Esophagus muscularis mucosa (tissue), 4 donors: ENCODE data around the gene LEKR1.

ENCODE experiments used
- EP300 ChIP-seq: sonication (generic); formaldehyde crosslinking; IDR thresholded peaks from one replicate; pipeline ENCODE4 v1.6.1; 2017; ENCODE audit warnings: antibody characterized with exemption
- POLR2A ChIP-seq: fragments of 450-650 bp; IDR thresholded peaks from one replicate; pipeline ENCODE4 v1.6.1; 2017; ENCODE audit warnings: antibody characterized with exemption, moderate library complexity, mild to moderate bottlenecking, low read depth
- POLR2AphosphoS5 ChIP-seq, 2 donors: sonication (generic); formaldehyde crosslinking; IDR thresholded peaks; one replicate each; pipeline ENCODE4 v1.6.1; 2017; ENCODE audit warnings: antibody characterized with exemption in 2 of 2
- TF ChIP-seq, protein P1 (sequence below), 3 experiments: fragments of 200-600 bp in 2 of 3; fragments of 450-650 bp in 1 of 3; sonication (generic) in 2 of 3; IDR thresholded peaks; one replicate each; pipeline ENCODE4 v1.5.1; 2017 to 2019; ENCODE audit warnings: antibody characterized with exemption in 3 of 3, mild to moderate bottlenecking in 2 of 3, moderate library complexity in 1 of 3

GRCh38 chr3:156825795-156826143 lies 384 bp upstream of the LEKR1 start:
- TF ChIP-seq, protein P1, sequence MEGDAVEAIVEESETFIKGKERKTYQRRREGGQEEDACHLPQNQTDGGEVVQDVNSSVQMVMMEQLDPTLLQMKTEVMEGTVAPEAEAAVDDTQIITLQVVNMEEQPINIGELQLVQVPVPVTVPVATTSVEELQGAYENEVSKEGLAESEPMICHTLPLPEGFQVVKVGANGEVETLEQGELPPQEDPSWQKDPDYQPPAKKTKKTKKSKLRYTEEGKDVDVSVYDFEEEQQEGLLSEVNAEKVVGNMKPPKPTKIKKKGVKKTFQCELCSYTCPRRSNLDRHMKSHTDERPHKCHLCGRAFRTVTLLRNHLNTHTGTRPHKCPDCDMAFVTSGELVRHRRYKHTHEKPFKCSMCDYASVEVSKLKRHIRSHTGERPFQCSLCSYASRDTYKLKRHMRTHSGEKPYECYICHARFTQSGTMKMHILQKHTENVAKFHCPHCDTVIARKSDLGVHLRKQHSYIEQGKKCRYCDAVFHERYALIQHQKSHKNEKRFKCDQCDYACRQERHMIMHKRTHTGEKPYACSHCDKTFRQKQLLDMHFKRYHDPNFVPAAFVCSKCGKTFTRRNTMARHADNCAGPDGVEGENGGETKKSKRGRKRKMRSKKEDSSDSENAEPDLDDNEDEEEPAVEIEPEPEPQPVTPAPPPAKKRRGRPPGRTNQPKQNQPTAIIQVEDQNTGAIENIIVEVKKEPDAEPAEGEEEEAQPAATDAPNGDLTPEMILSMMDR (IDR thresholded peaks at IDR 0.05): no peak
- no peak for TF ChIP-seq POLR2AphosphoS5 (IDR thresholded peaks at IDR 0.05)
- TF ChIP-seq EP300: no peak
- TF ChIP-seq POLR2A: no peak
